ENCODE data around the gene EFCAB14. TPM values are rescaled to one million over a fixed set of nuclear protein-coding genes. Genes with fewer than 3 reads are reported as not detected.

EFCAB14 gene
- total RNA-seq = 45.2 and 62.9 TPM in 2 replicates

GRCh38 chr1:46718727-46719622 lies at the start of gene EFCAB14:
Gene EFCAB14, minus strand, starts transcription at chr1:46719114. Its CDS starts 1,027 bp downstream, at chr1:46718087.

GRCh38 chr1:46671554-46671953 lies 47.4 kb downstream of the EFCAB14 start, which contains the start of gene TEX38:
Gene TEX38, plus strand, starts transcription at chr1:46671854. Its CDS starts 81 bp downstream, at chr1:46671935.

GRCh38 chr1:46667782-46668760 lies 50.8 kb downstream of the EFCAB14 start, which contains the start of gene ATPAF1:
Gene ATPAF1, minus strand, starts transcription at chr1:46668364. Its CDS starts 42 bp downstream, at chr1:46668322.

Other genes starting within 250 kb of the EFCAB14 start
- gene DMBX1, start 229.3 kb downstream of the EFCAB14 start, total RNA-seq = not detected in 2 replicates
- gene KNCN, start 167.5 kb downstream of the EFCAB14 start, total RNA-seq = not detected in 2 replicates
- 20.6 and 23.6 TPM in 2 replicates for gene MKNK1, start 114.8 kb downstream of the EFCAB14 start, total RNA-seq
- gene MOB3C, start 102.3 kb downstream of the EFCAB14 start, total RNA-seq = 8.9 and 11.5 TPM in 2 replicates
- 36.5 and 48.3 TPM in 2 replicates for gene ATPAF1, start 50.8 kb downstream of the EFCAB14 start, total RNA-seq
- gene TEX38, start 47.3 kb downstream of the EFCAB14 start, total RNA-seq = not detected in 2 replicates
- gene CYP4B1, start 79.9 kb upstream of the EFCAB14 start, total RNA-seq = 3.3 and 10.6 TPM in 2 replicates
- not detected in 2 replicates for gene CYP4A11, start 222.4 kb upstream of the EFCAB14 start, total RNA-seq